Fibroblast of mammary gland (primary cell): ENCODE data around the gene IMPG2.

Experiments used
- DNase-seq: peaks from one replicate; pipeline ENCODE4 v3.0.0-alpha.2; 2010; ENCODE audit warnings: low read depth
- H3K4me3 ChIP-seq: 2 replicates; pipeline ENCODE4 v1.5.1; 2011; ENCODE audit warnings: low read depth, mild to moderate bottlenecking, low read length, moderate library complexity; ENCODE audit not compliant: control insufficient read depth
- TF ChIP-seq, protein P1 (sequence below): conservative IDR thresholded peaks from 2 replicates; pipeline ENCODE4 v1.5.1; 2011; ENCODE audit warnings: low read depth, low read length, inconsistent platforms; ENCODE audit not compliant: control insufficient read depth, insufficient read depth

IMPG2 gene

DNA sequence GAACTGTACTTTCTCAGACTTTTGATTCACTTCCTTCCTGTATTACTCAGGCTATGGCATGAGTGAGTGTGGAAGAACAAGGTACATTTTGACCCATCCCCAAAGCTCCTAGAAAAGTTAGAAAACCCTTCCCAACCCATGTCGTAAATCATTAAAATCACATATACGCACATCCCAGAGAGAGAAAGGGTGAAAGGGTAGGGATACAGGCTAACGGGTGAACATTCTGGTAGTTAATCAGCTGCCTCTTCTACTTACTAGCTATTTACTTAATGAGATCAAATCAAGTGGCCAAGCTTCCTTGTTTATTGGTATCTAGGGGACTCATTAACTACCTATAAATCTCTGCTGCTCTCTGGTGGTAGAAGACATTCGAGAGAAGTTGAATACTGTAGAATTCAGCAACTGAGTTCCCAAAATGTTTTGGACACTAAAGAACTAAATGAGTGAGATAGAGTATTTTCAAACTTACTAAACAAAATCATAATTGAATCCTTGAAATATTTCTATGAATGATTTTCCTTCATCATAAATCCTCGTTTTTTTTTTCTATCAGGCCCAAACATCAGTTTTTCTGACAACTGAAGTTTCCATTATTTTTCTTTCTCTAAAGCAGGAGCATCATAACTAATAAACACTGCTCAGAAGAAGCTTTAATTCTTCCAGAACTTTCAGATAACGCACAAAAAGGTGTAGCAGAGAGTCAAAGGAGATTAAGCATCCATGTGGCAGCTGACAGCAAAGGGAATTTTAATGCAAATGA lies 124.2 kb downstream of the IMPG2 start:
- H3K4me3 ChIP-seq = no peak overlapping the region
- TF ChIP-seq, protein P1, sequence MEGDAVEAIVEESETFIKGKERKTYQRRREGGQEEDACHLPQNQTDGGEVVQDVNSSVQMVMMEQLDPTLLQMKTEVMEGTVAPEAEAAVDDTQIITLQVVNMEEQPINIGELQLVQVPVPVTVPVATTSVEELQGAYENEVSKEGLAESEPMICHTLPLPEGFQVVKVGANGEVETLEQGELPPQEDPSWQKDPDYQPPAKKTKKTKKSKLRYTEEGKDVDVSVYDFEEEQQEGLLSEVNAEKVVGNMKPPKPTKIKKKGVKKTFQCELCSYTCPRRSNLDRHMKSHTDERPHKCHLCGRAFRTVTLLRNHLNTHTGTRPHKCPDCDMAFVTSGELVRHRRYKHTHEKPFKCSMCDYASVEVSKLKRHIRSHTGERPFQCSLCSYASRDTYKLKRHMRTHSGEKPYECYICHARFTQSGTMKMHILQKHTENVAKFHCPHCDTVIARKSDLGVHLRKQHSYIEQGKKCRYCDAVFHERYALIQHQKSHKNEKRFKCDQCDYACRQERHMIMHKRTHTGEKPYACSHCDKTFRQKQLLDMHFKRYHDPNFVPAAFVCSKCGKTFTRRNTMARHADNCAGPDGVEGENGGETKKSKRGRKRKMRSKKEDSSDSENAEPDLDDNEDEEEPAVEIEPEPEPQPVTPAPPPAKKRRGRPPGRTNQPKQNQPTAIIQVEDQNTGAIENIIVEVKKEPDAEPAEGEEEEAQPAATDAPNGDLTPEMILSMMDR = peak; percentile 81
- DNase-seq = peak; percentile 82

DNA sequence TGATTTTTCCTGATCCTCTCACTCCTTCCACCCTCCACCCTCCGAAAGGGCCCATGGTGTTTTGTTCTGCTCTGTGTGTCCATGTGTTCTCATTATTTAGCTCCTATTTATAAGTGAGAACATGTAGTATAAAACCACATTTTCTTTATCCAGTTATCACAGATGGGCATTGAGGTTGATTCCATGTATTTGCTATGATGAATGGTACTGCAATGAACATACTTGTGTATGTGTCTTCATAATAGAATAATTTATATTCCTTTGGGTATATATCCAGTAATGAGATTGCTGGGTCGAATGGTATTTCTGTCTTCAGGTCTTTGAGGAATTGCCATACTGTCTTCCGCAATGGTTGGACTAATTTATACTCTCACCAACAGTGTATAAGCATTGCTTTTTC lies 126.0 kb downstream of the IMPG2 start:
- H3K4me3 ChIP-seq = no peak overlapping the region
- no peak for DNase-seq
- TF ChIP-seq, protein P1 = no peak

DNA sequence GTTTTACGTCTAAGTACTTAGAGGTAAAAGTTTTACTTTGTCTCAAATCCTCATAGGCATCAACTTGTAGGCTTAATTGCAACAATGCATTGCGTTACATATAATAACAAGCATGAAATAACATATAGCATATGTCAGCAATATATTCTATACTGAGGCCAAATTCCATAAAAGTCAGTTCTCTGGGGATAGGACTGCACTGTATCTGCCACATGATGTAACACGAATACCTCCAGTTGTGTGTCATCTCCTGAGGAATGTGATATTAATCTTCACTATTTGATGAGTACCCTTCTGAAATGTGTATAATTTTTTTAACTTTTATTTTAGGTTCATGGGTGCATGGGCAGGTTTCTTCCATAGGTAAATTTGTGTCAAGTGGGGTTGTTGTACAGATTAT lies 126.4 kb downstream of the IMPG2 start:
- DNase-seq = peak; percentile 48
- TF ChIP-seq, protein P1 = no peak
- H3K4me3 ChIP-seq = no peak overlapping the region

DNA sequence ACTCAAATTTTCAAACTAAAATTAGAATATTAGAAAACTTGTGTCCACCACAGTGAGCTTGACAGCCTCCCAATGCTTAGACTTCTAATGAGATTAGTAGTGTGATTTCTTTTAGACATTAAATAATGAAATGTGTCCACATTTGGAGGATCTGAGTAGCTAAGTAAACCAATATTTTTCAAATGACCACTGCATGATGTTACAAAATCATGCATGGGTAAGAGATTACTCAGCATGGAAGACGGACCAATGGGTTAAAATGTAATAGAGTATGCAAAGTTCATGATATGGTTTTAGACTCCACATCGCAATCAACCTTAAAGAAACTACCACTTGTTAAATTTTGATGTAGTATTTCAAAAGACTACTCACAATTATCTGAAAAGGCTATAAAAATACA lies 130.6 kb downstream of the IMPG2 start:
- H3K4me3 ChIP-seq = no peak overlapping the region
- TF ChIP-seq, protein P1 = no peak
- DNase-seq = peak; percentile 82

DNA sequence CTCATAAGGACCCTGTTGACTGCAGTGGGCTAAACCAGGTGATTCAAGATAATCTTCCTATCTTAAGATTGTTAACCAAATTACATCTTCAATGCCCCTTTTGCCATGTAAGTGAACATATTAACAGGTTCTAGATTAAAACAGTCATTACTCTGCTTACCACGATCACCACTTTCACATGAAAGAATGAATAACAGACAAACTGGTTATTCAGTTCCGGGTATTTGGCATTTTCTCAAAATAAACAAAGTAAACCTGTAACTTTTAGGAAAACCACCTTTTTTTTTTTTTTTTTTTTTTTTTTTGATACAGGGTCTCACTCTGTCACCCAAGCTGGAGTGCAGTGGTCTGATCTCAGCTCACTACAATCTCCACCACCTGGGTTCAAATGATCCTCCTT lies 131.2 kb downstream of the IMPG2 start:
- TF ChIP-seq, protein P1 = no peak
- no peak for DNase-seq
- H3K4me3 ChIP-seq = no peak overlapping the region

GRCh38 chr3:101185341-101185740 lies 135.0 kb downstream of the IMPG2 start:
- TF ChIP-seq, protein P1 = no peak
- DNase-seq = peak; percentile 12
- no peak overlapping the region for H3K4me3 ChIP-seq
